ENCODE results near the gene FAM161A.

FAM161A gene

GRCh38 chr2:61785583-61785982, 68.3 kb downstream of the FAM161A start:
- DNase-seq = no peak

DNA sequence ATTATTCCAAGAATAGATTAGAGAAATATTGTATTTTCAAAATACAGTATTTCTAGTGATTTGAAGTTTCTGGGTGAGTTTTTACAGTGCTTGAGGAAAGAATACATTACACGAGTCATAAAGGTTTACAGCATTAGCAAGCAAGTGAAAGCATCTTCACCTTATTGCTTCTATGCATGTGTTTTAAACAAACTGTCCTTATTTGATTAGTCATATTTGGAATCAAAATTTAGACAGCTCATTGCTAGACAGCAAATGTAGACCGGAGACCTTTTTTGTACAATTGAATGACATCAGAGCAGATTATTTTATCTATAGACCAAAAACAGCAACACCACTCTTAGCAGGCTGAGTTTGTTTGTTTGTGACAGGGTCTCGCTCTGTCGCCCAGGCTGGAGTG, 69.2 kb downstream of the FAM161A start:
- no peak for DNase-seq

DNA sequence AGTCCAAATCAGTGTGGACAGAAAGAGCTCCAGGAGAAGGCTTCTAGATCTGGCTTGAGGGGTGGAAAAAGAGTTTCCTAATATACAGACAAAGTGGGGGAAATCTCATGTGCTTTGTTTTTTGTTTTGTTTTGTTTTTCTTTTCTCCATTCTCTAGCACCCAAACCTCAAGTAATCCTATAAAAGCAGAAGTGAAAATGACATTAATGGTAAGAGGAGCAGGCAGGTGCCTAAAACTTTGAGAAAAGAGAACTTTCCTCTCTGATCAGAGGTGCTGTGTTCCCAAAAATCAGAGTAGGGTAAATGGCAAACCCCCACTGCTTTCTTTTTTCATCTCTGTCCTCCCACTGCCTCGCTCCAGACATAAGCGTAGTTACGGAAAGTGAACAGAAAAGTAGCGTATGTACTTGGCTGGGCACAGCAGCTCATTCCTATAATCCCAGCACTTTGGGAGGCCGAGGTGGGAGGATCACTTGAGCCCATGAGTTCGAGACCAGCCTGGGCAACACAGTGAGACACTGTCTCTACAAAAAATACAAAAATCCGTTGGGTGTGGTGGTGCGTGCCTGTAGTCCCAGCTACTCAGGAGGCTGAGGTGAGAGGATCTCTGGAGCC, 77.8 kb downstream of the FAM161A start:
- no peak for DNase-seq
